Measurements from ENCODE around the gene PDZD2. TPM values are rescaled to one million over a fixed set of nuclear protein-coding genes. Genes with fewer than 3 reads are reported as not detected.
A peak's percentile ranks its signal among the peaks of the same experiment; 100 is the strongest.
"Not testable (repeated sequence)": the region's sequence is repeated elsewhere in the genome, so short reads cannot be mapped to it uniquely, and the experiment has no call there.

The PDZD2 gene
- total RNA-seq, 1 donor from 2014 or later: 70.9 TPM

GRCh38 chr5:31757806-31758205, 118.9 kb downstream of the PDZD2 start:
- H3K36me3 ChIP-seq: no peaks in the 10 kb centered on the region
- no peak for TF ChIP-seq CTCF (IDR thresholded peaks at IDR 0.05)
- no peaks in the 10 kb centered on the region for H3K27me3 ChIP-seq
- intact Hi-C loops (cut with DNase I): no loop called here
- no peaks in the 10 kb centered on the region for H3K4me1 ChIP-seq
- no peak for DNase-seq
- no peaks in the 10 kb centered on the region for H3K9me3 ChIP-seq
- H3K4me3 ChIP-seq: no peak overlapping the region
- H3K27ac ChIP-seq: no peak overlapping the region
- ATAC-seq: no peak

- no peaks in the 10 kb centered on the region for H3K4me1 ChIP-seq
- no peaks in the 10 kb centered on the region for H3K36me3 ChIP-seq
- H3K27me3 ChIP-seq: no peaks in the 10 kb centered on the region
- H3K9me3 ChIP-seq: no peaks in the 10 kb centered on the region
- H3K27ac ChIP-seq: no peak overlapping the region
- ATAC-seq: no peak
- no peak for DNase-seq
- no peak overlapping the region for H3K4me3 ChIP-seq
- no peak for TF ChIP-seq CTCF (IDR thresholded peaks at IDR 0.05)
- intact Hi-C loops (cut with DNase I): no loop called here
Observed at GRCh38 chr5:31758803-31759425, 120.0 kb downstream of the PDZD2 start.

GRCh38 chr5:31759925-31760324, 121.0 kb downstream of the PDZD2 start:
- H3K4me3 ChIP-seq: no peak overlapping the region
- intact Hi-C loops (cut with DNase I): no loop called here
- H3K36me3 ChIP-seq: no peaks in the 10 kb centered on the region
- no peaks in the 10 kb centered on the region for H3K4me1 ChIP-seq
- TF ChIP-seq CTCF (IDR thresholded peaks at IDR 0.05): no peak
- no peak overlapping the region for H3K27ac ChIP-seq
- H3K27me3 ChIP-seq: no peaks in the 10 kb centered on the region
- peak; percentile 63 for ATAC-seq
- no peaks in the 10 kb centered on the region for H3K9me3 ChIP-seq
- DNase-seq: no peak

- Histone ChIP-seq H3K36me3 (no peaks in the 10 kb centered on the region), H3K27me3 (no peaks in the 10 kb centered on the region), H3K4me1 (no peaks in the 10 kb centered on the region), H3K4me3 (no peak overlapping the region), H3K27ac (no peak overlapping the region), H3K9me3 (no peaks in the 10 kb centered on the region)
- ATAC-seq (no peak), DNase-seq (no peak)
- no peak for TF ChIP-seq CTCF (IDR thresholded peaks at IDR 0.05)
- intact Hi-C loops (cut with DNase I): no loop called here
Observed at GRCh38 chr5:31761877-31762276, 122.9 kb downstream of the PDZD2 start.

GRCh38 chr5:31763424-31763823, 124.5 kb downstream of the PDZD2 start:
- DNase-seq (no peak), ATAC-seq (no peak)
- no peaks in the 10 kb centered on the region for H3K4me1 ChIP-seq
- no peak for TF ChIP-seq CTCF (IDR thresholded peaks at IDR 0.05)
- H3K9me3 ChIP-seq: no peaks in the 10 kb centered on the region
- no peaks in the 10 kb centered on the region for H3K27me3 ChIP-seq
- H3K36me3 ChIP-seq: no peaks in the 10 kb centered on the region
- no peak overlapping the region for H3K27ac ChIP-seq
- intact Hi-C loops (cut with DNase I): no loop called here
- no peak overlapping the region for H3K4me3 ChIP-seq

- H3K4me1 ChIP-seq, ATAC-seq: not testable (repeated sequence)
Observed at GRCh38 chr5:31764687-31765086, 125.8 kb downstream of the PDZD2 start.

More at GRCh38 chr5:31764687-31765086, 125.8 kb downstream of the PDZD2 start:
- DNase-seq; H3K9me3 ChIP-seq; H3K27me3 ChIP-seq; H3K4me3 ChIP-seq; H3K36me3 ChIP-seq; intact Hi-C loops (cut with DNase I); H3K27ac ChIP-seq: not testable (repeated sequence)

Data from upper lobe of right lung (tissue), 1 donor.